Fibroblast of upper back skin (primary cell): ENCODE data around the gene PPP1R27.

Experiments
- DNase-seq: peaks from one replicate; pipeline ENCODE4 v3.0.0-alpha.2; 2013

The PPP1R27 gene

GRCh38 chr17:81834831-81835267, at the start of gene PPP1R27:
PPP1R27 (minus strand) TSS chr17:81835050; CDS start chr17:81834953, 97 bp downstream.
- no peak for DNase-seq

- peak; percentile 8 for DNase-seq
These were observed 49.7 kb upstream of the PPP1R27 start for GRCh38 chr17:81884520-81884919.

GRCh38 chr17:81879121-81879520, 44.3 kb upstream of the PPP1R27 start:
- no peak for DNase-seq

- no peak for DNase-seq
These were observed 43.4 kb upstream of the PPP1R27 start for GRCh38 chr17:81878294-81878693.

GRCh38 chr17:81877569-81877968, 42.7 kb upstream of the PPP1R27 start:
- DNase-seq, result no peak

- DNase-seq, result peak; percentile 88
These were observed 36.8 kb upstream of the PPP1R27 start for GRCh38 chr17:81871387-81872230.

- peak; percentile 9 for DNase-seq
These were observed 36.1 kb upstream of the PPP1R27 start, which contains the start of gene ARHGDIA for GRCh38 chr17:81870981-81871386. ARHGDIA (minus strand) TSS chr17:81871337; CDS start chr17:81869930, 1,407 bp downstream.

- DNase-seq, result peak; percentile 41
These were observed 35.5 kb upstream of the PPP1R27 start for GRCh38 chr17:81870131-81870980.

- peak; percentile 44 for DNase-seq
These were observed 34.6 kb upstream of the PPP1R27 start for GRCh38 chr17:81869221-81870130.

GRCh38 chr17:81868674-81869220, 33.9 kb upstream of the PPP1R27 start:
- DNase-seq, result peak; percentile 91

GRCh38 chr17:81867991-81868673, 33.3 kb upstream of the PPP1R27 start:
- no peak for DNase-seq

GRCh38 chr17:81867170-81867990, 32.5 kb upstream of the PPP1R27 start:
- peak; percentile 65 for DNase-seq

GRCh38 chr17:81866440-81867169, 31.8 kb upstream of the PPP1R27 start:
- peak; percentile 10 for DNase-seq

GRCh38 chr17:81865733-81866439, 31.0 kb upstream of the PPP1R27 start:
- peak; percentile 22 for DNase-seq

- DNase-seq, result no peak
These were observed 30.5 kb upstream of the PPP1R27 start for GRCh38 chr17:81865358-81865732.

GRCh38 chr17:81863833-81864768, 29.3 kb upstream of the PPP1R27 start:
- no peak for DNase-seq

GRCh38 chr17:81863123-81863675, 28.3 kb upstream of the PPP1R27 start:
- peak; percentile 14 for DNase-seq
